ENCODE measurements around the gene MAPK7.

The MAPK7 gene

GRCh38 chr17:19426631-19427030, 48.3 kb downstream of the MAPK7 start:
- TF ChIP-seq CTCF (IDR thresholded peaks at IDR 0.05; ENCODE audit: control insufficient read depth, extremely low read depth, insufficient read depth), result no peak
- H3K4me3 ChIP-seq (ENCODE audit: low read depth, low read length), result no peak overlapping the region
- no peak for DNase-seq (ENCODE audit: low read depth)

- no peak for DNase-seq (ENCODE audit: low read depth)
- TF ChIP-seq CTCF (IDR thresholded peaks at IDR 0.05; ENCODE audit: control insufficient read depth, extremely low read depth, insufficient read depth), result no peak
- H3K4me3 ChIP-seq (ENCODE audit: low read depth, low read length), result no peak overlapping the region
Measured at GRCh38 chr17:19431691-19432090, 53.4 kb downstream of the MAPK7 start.

All from LNCaP clone FGC (cell line).